GM18511 (cell line): ENCODE results near the gene ENGASE.
"Not testable (repeated sequence)": the region's sequence is repeated elsewhere in the genome, so short reads cannot be mapped to it uniquely, and the experiment has no call there.

Source experiments
- ATAC-seq: cut with Tn5 transposase; IDR thresholded peaks from one replicate; pipeline ENCODE4 v1.9.1; 2021; ENCODE audit warnings: mild to moderate bottlenecking, moderate library complexity; ENCODE audit not compliant: unreplicated experiment

Gene ENGASE

GRCh38 chr17:79051306-79051705 is 23.3 kb upstream of the ENGASE start:
- no peak for ATAC-seq

GRCh38 chr17:79052131-79052530 is 22.5 kb upstream of the ENGASE start:
- no peak for ATAC-seq

GRCh38 chr17:79053251-79053925 is 21.2 kb upstream of the ENGASE start:
- ATAC-seq = no peak

GRCh38 chr17:79054200-79054960 is 20.2 kb upstream of the ENGASE start:
- ATAC-seq = no peak

GRCh38 chr17:79055197-79055596 is 19.4 kb upstream of the ENGASE start:
- no peak for ATAC-seq

GRCh38 chr17:79057737-79058385 is 16.8 kb upstream of the ENGASE start:
- ATAC-seq = no peak

- no peak for ATAC-seq
Observed at GRCh38 chr17:79062691-79063090, 11.9 kb upstream of the ENGASE start.

- no peak for ATAC-seq
Observed at GRCh38 chr17:79064026-79064425, 10.6 kb upstream of the ENGASE start.

GRCh38 chr17:79065105-79065670 is 9.4 kb upstream of the ENGASE start:
- no peak for ATAC-seq

GRCh38 chr17:79066963-79067362 is 7.7 kb upstream of the ENGASE start:
- ATAC-seq = no peak

- ATAC-seq = no peak
Observed at GRCh38 chr17:79070266-79070880, 4.3 kb upstream of the ENGASE start.

- no peak for ATAC-seq
Observed at GRCh38 chr17:79071161-79071740, 3.4 kb upstream of the ENGASE start.

GRCh38 chr17:79072544-79072943 is 2.1 kb upstream of the ENGASE start:
- ATAC-seq = no peak

- no peak for ATAC-seq
Observed at GRCh38 chr17:79073016-79073705, 1.5 kb upstream of the ENGASE start.

- ATAC-seq = no peak
Observed at GRCh38 chr17:79073706-79074088, 927 bp upstream of the ENGASE start.

GRCh38 chr17:79074121-79074648 is 439 bp upstream of the ENGASE start:
- not testable (repeated sequence) for ATAC-seq

- ATAC-seq = peak; percentile 25
Observed at GRCh38 chr17:79075446-79075750, 774 bp downstream of the ENGASE start.

GRCh38 chr17:79075861-79076406 is 1.3 kb downstream of the ENGASE start:
- ATAC-seq = no peak

- no peak for ATAC-seq
Observed at GRCh38 chr17:79077587-79077986, 3.0 kb downstream of the ENGASE start.
